ENCODE data around the gene CEP57L1. TPM values are rescaled to one million over a fixed set of nuclear protein-coding genes. Genes with fewer than 3 reads are reported as not detected.

CEP57L1 gene
- total RNA-seq, 1 donor from 2014 or later = 16.7 TPM

GRCh38 chr6:109056661-109057060 is 38.6 kb upstream of the CEP57L1 start:
- no peaks in the 10 kb centered on the region for H3K27me3 ChIP-seq (ENCODE audit: control insufficient read depth, insufficient read depth, low read length)
- no peak overlapping the region for H3K4me3 ChIP-seq (ENCODE audit: low read depth, low read length)
- TF ChIP-seq CTCF (IDR thresholded peaks at IDR 0.05; ENCODE audit: insufficient read depth, low read length, poor library complexity, severe bottlenecking) = no peak
- DNase-seq (ENCODE audit: low read depth) = no peak
- no peaks in the 10 kb centered on the region for H3K36me3 ChIP-seq (ENCODE audit: control insufficient read depth, insufficient read depth, low read length)

- Histone ChIP-seq H3K4me3 (ENCODE audit: low read depth, low read length) (no peak overlapping the region), H3K27me3 (ENCODE audit: control insufficient read depth, insufficient read depth, low read length) (no peaks in the 10 kb centered on the region), H3K36me3 (ENCODE audit: control insufficient read depth, insufficient read depth, low read length) (no peaks in the 10 kb centered on the region)
- no peak for TF ChIP-seq CTCF (IDR thresholded peaks at IDR 0.05; ENCODE audit: insufficient read depth, low read length, poor library complexity, severe bottlenecking)
- no peak for DNase-seq (ENCODE audit: low read depth)
Measured at GRCh38 chr6:109058620-109059019, 36.7 kb upstream of the CEP57L1 start.

- no peak for TF ChIP-seq CTCF (IDR thresholded peaks at IDR 0.05; ENCODE audit: insufficient read depth, low read length, poor library complexity, severe bottlenecking)
- no peak for DNase-seq (ENCODE audit: low read depth)
- Histone ChIP-seq H3K27me3 (ENCODE audit: control insufficient read depth, insufficient read depth, low read length) (no peaks in the 10 kb centered on the region), H3K4me3 (ENCODE audit: low read depth, low read length) (no peak overlapping the region), H3K36me3 (ENCODE audit: control insufficient read depth, insufficient read depth, low read length) (no peaks in the 10 kb centered on the region)
Measured at GRCh38 chr6:109059153-109059552, 36.2 kb upstream of the CEP57L1 start.

GRCh38 chr6:109059571-109060021 is 35.7 kb upstream of the CEP57L1 start:
- DNase-seq (ENCODE audit: low read depth) = no peak
- Histone ChIP-seq H3K4me3 (ENCODE audit: low read depth, low read length) (no peak overlapping the region), H3K27me3 (ENCODE audit: control insufficient read depth, insufficient read depth, low read length) (no peaks in the 10 kb centered on the region), H3K36me3 (ENCODE audit: control insufficient read depth, insufficient read depth, low read length) (no peaks in the 10 kb centered on the region)
- TF ChIP-seq CTCF (IDR thresholded peaks at IDR 0.05; ENCODE audit: insufficient read depth, low read length, poor library complexity, severe bottlenecking) = no peak

- no peak for TF ChIP-seq CTCF (IDR thresholded peaks at IDR 0.05; ENCODE audit: insufficient read depth, low read length, poor library complexity, severe bottlenecking)
- no peak overlapping the region for H3K4me3 ChIP-seq (ENCODE audit: low read depth, low read length)
- no peaks in the 10 kb centered on the region for H3K27me3 ChIP-seq (ENCODE audit: control insufficient read depth, insufficient read depth, low read length)
- DNase-seq (ENCODE audit: low read depth) = no peak
- H3K36me3 ChIP-seq (ENCODE audit: control insufficient read depth, insufficient read depth, low read length) = no peaks in the 10 kb centered on the region
Measured at GRCh38 chr6:109060571-109060970, 34.7 kb upstream of the CEP57L1 start.

- no peak for DNase-seq (ENCODE audit: low read depth)
- no peak for TF ChIP-seq CTCF (IDR thresholded peaks at IDR 0.05; ENCODE audit: insufficient read depth, low read length, poor library complexity, severe bottlenecking)
- no peaks in the 10 kb centered on the region for H3K36me3 ChIP-seq (ENCODE audit: control insufficient read depth, insufficient read depth, low read length)
- H3K4me3 ChIP-seq (ENCODE audit: low read depth, low read length) = no peak overlapping the region
- H3K27me3 ChIP-seq (ENCODE audit: control insufficient read depth, insufficient read depth, low read length) = no peaks in the 10 kb centered on the region
Measured at GRCh38 chr6:109062216-109062615, 33.1 kb upstream of the CEP57L1 start.

All from kidney epithelial cell (primary cell).